ENCODE data around the gene ZNF883. TPM values are rescaled to one million over a fixed set of nuclear protein-coding genes. Genes with fewer than 3 reads are reported as not detected.

Gene ZNF883
- total RNA-seq, 1 experiment from 2014 or later = not detected

- H3K4me3 ChIP-seq (replicated peaks in 1 of 2; ENCODE audit: low read depth in 1 of 2, low read length in 2 of 2) = no peak overlapping the region
- no peaks in the 10 kb centered on the region for H3K27me3 ChIP-seq (ENCODE audit: insufficient read depth, low read length)
- intact Hi-C loops (cut with micrococcal nuclease) = loop anchor here (5.0 to 10.0 kb wide), 2 partner anchors 353 to 736 kb away; partner anchors contain the start of genes CDC26 and PRPF4
- no peak overlapping the region for H3K27ac ChIP-seq (ENCODE audit: low read depth, low read length)
- ChIA-PET CTCF (no interaction called here), POLR2A (no interaction called here), RAD21 (ENCODE audit: low non-redundant PET in 1 of 2, low total read pairs in 2 of 2, uncharacterized antibody in 2 of 2, unreplicated experiment in 2 of 2) (no interaction called here)
- peak; percentile 56 to 69 (median 64) for TF ChIP-seq CTCF (IDR thresholded peaks at IDR 0.05 in 2 of 3, conservative IDR thresholded peaks at IDR 0.05 in 1 of 3; ENCODE audit: borderline replicate concordance in 1 of 3, insufficient read depth in 1 of 3, low read depth in 2 of 3, low read length in 2 of 3)
- TF ChIP-seq MAX (IDR thresholded peaks at IDR 0.05) = no peak
- peak; percentile 68 for TF ChIP-seq RAD21 (IDR thresholded peaks at IDR 0.05; ENCODE audit: low read depth)
- no peaks in the 10 kb centered on the region for H4K20me1 ChIP-seq (ENCODE audit: insufficient read depth)
- ATAC-seq (peak; percentile 85), DNase-seq (ENCODE audit: low read depth, low spot score) (peak; percentile 22)
- H2AFZ ChIP-seq (ENCODE audit: low read depth, low read length, poor library complexity, severe bottlenecking) = no peak overlapping the region
- no peaks in the 10 kb centered on the region; the same call in 1 of the 2 replicates for H3K9me2 ChIP-seq (ENCODE audit: insufficient read depth)
- peaks cover 0 to 16% of the 10 kb centered on the region in 2 experiments; a peak in 2 of 4 replicates for H3K4me1 ChIP-seq (ENCODE audit: control insufficient read depth in 1 of 2, insufficient read depth in 2 of 2, low read length in 2 of 2)
- no peaks in the 10 kb centered on the region for H3K79me2 ChIP-seq (ENCODE audit: insufficient read depth, low read length)
- H3K9me3 ChIP-seq (ENCODE audit: control insufficient read depth in 1 of 2, insufficient read depth in 1 of 2, low read depth in 1 of 2, low read length in 2 of 2) = no peaks in the 10 kb centered on the region
- no peak overlapping the region for H3K4me2 ChIP-seq (ENCODE audit: low read length)
- no peak overlapping the region for H3K9ac ChIP-seq (ENCODE audit: low read length)
- no peaks in the 10 kb centered on the region for H3K36me3 ChIP-seq (ENCODE audit: control insufficient read depth in 1 of 2, insufficient read depth in 2 of 2, low read length in 2 of 2)
- BruUV-seq (replicated peaks) = no TSS peak
Measured at GRCh38 chr9:112921549-112921948, 90.4 kb downstream of the ZNF883 start.

- Histone ChIP-seq H3K9me2 (ENCODE audit: insufficient read depth) (no peaks in the 10 kb centered on the region; the same call in 1 of the 2 replicates), H3K4me3 (replicated peaks in 1 of 2; ENCODE audit: low read depth in 1 of 2, low read length in 2 of 2) (no peak overlapping the region), H3K4me2 (ENCODE audit: low read length) (peak overlapping the region; percentile 55), H3K9ac (ENCODE audit: low read length) (no peak overlapping the region), H3K27ac (ENCODE audit: low read depth, low read length) (no peak overlapping the region), H3K27me3 (ENCODE audit: insufficient read depth, low read length) (no peaks in the 10 kb centered on the region), H2AFZ (ENCODE audit: low read depth, low read length, poor library complexity, severe bottlenecking) (no peak overlapping the region), H3K36me3 (ENCODE audit: control insufficient read depth in 1 of 2, insufficient read depth in 2 of 2, low read length in 2 of 2) (no peaks in the 10 kb centered on the region), H3K4me1 (ENCODE audit: control insufficient read depth in 1 of 2, insufficient read depth in 2 of 2, low read length in 2 of 2) (peaks cover 0 to 16% of the 10 kb centered on the region in 2 experiments; a peak in 2 of 4 replicates), H4K20me1 (ENCODE audit: insufficient read depth) (no peaks in the 10 kb centered on the region), H3K9me3 (ENCODE audit: control insufficient read depth in 1 of 2, insufficient read depth in 1 of 2, low read depth in 1 of 2, low read length in 2 of 2) (no peaks in the 10 kb centered on the region), H3K79me2 (ENCODE audit: insufficient read depth, low read length) (no peaks in the 10 kb centered on the region)
- TF ChIP-seq POLR2A (IDR thresholded peaks at IDR 0.05; ENCODE audit: borderline replicate concordance, extremely low read depth, insufficient read depth, insufficient read length) (no peak), ATF3 (IDR thresholded peaks at IDR 0.05) (0 out of 2 replicates have a peak, but pooled peaks have one; percentile 7)
- ChIA-PET CTCF (interaction anchor here (1.2 to 2.3 kb wide), 2 partner anchors 15 to 195 kb away, joined by 4 to 10 read pairs; no protein-coding TSS in a partner anchor), RAD21 (ENCODE audit: low non-redundant PET in 1 of 2, low total read pairs in 2 of 2, uncharacterized antibody in 2 of 2, unreplicated experiment in 2 of 2) (no interaction called here), POLR2A (no interaction called here)
- DNase-seq (ENCODE audit: low read depth, low spot score) (no peak), ATAC-seq (peak; percentile 15; the same call in 1 of the 2 replicates)
- intact Hi-C loops (cut with micrococcal nuclease) = no loop called here
- no TSS peak for BruUV-seq (replicated peaks)
Measured at GRCh38 chr9:112917987-112918362, 94.0 kb downstream of the ZNF883 start.

Data from HCT116 (cell line).